Astrocyte (in vitro differentiated cells and primary cell): ENCODE data around the gene ADAM23. TPM values are rescaled to one million over a fixed set of nuclear protein-coding genes. Genes with fewer than 3 reads are reported as not detected.

Source experiments
- DNase-seq: peaks from one replicate; pipeline ENCODE4 v3.0.0-alpha.2; 2010; ENCODE audit warnings: low read depth
- FAIRE-seq: peaks from 2 replicates; lab custom pipeline; 2011; peaks lifted over from hg19 to GRCh38; lab: Jason Lieb, UNC
- H2AFZ ChIP-seq: 2 replicates; pipeline ENCODE4 v1.6.0; 2012; ENCODE audit warnings: low read depth, low read length, inconsistent platforms
- H3K27ac ChIP-seq: 2 replicates; pipeline ENCODE4 v1.5.1; 2011; ENCODE audit warnings: low read depth, low read length, inconsistent platforms
- H3K27me3 ChIP-seq: 2 replicates; pipeline ENCODE4 v1.6.0; 2011; ENCODE audit warnings: low read length, inconsistent platforms; ENCODE audit not compliant: insufficient read depth
- H3K36me3 ChIP-seq: 2 replicates; pipeline ENCODE4 v1.5.1; 2011; ENCODE audit warnings: low read length, inconsistent platforms; ENCODE audit not compliant: insufficient read depth
- H3K4me1 ChIP-seq: 2 replicates; pipeline ENCODE4 v1.5.1; 2011; ENCODE audit warnings: low read length, inconsistent platforms; ENCODE audit not compliant: insufficient read depth
- H3K4me2 ChIP-seq: 2 replicates; pipeline ENCODE4 v1.6.0; 2012; ENCODE audit warnings: low read length, inconsistent platforms
- H3K4me3 ChIP-seq: 2 replicates; pipeline ENCODE4 v1.5.1; 2011; ENCODE audit warnings: low read depth, mild to moderate bottlenecking, low read length, inconsistent platforms; ENCODE audit not compliant: insufficient read depth
- H3K79me2 ChIP-seq: 2 replicates; pipeline ENCODE4 v1.6.0; 2012; ENCODE audit warnings: mild to moderate bottlenecking, low read length, inconsistent platforms; ENCODE audit not compliant: insufficient read depth
- H3K9ac ChIP-seq: 2 replicates; pipeline ENCODE4 v1.6.0; 2012; ENCODE audit warnings: mild to moderate bottlenecking, low read length, inconsistent platforms
- H3K9me3 ChIP-seq: 2 replicates; pipeline ENCODE4 v1.5.1; 2012; ENCODE audit warnings: low read depth, mild to moderate bottlenecking, low read length, inconsistent platforms; ENCODE audit not compliant: insufficient read depth
- H4K20me1 ChIP-seq: 2 replicates; pipeline ENCODE4 v1.6.0; 2012; ENCODE audit warnings: low read length, inconsistent platforms; ENCODE audit not compliant: insufficient read depth
- H3K27ac Mint-ChIP-seq: one replicate; pipeline ENCODE4 v1.8.0; 2021; ENCODE audit warnings: mild to moderate bottlenecking, mixed read lengths; ENCODE audit not compliant: unreplicated experiment
- H3K27me3 Mint-ChIP-seq: one replicate; pipeline ENCODE4 v1.8.0; 2021; ENCODE audit warnings: low read depth, mixed read lengths; ENCODE audit not compliant: unreplicated experiment
- H3K36me3 Mint-ChIP-seq: one replicate; pipeline ENCODE4 v1.8.0; 2021; ENCODE audit warnings: low read depth, mixed read lengths; ENCODE audit not compliant: unreplicated experiment
- H3K4me1 Mint-ChIP-seq: one replicate; pipeline ENCODE4 v1.8.0; 2021; ENCODE audit warnings: low read depth, mixed read lengths; ENCODE audit not compliant: unreplicated experiment
- H3K4me3 Mint-ChIP-seq: one replicate; pipeline ENCODE4 v1.8.0; 2021; ENCODE audit warnings: mild to moderate bottlenecking, moderate library complexity, mixed read lengths; ENCODE audit not compliant: unreplicated experiment
- H3K9me3 Mint-ChIP-seq: one replicate; pipeline ENCODE4 v1.8.0; 2021; ENCODE audit warnings: mild to moderate bottlenecking, mixed read lengths; ENCODE audit not compliant: unreplicated experiment
- CTCF ChIP-seq: IDR thresholded peaks from 2 replicates; pipeline ENCODE4 v1.5.1; 2011; ENCODE audit warnings: low read depth, mild to moderate bottlenecking, inconsistent platforms, low read length, moderate library complexity; ENCODE audit not compliant: insufficient read depth
- EZH2 ChIP-seq: IDR thresholded peaks from 2 replicates; pipeline ENCODE4 v1.6.1; 2012; ENCODE audit warnings: mild to moderate bottlenecking, low read length, inconsistent platforms; ENCODE audit not compliant: insufficient read depth
- total RNA-seq: library from RNA; stranded (reverse); gene quantifications from 2 replicates; pipeline ENCODE4 v1.2.1, GENCODE V29; 2021

Gene ADAM23
- total RNA-seq, 1 donor from 2014 or later = 13.9 TPM

GRCh38 chr2:206452750-206453149 lies 9.4 kb downstream of the ADAM23 start:
- no peak for FAIRE-seq

GRCh38 chr2:206456078-206456754 lies 12.9 kb downstream of the ADAM23 start:
- H2AFZ ChIP-seq = no peak overlapping the region
- H3K36me3 Mint-ChIP-seq = peaks cover 7% of the 10 kb centered on the region
- no peaks in the 10 kb centered on the region for H3K9me3 Mint-ChIP-seq
- no peaks in the 10 kb centered on the region for H3K27me3 ChIP-seq
- FAIRE-seq = no peak
- DNase-seq = no peak
- no peaks in the 10 kb centered on the region for H3K36me3 ChIP-seq
- no peak overlapping the region for H3K27ac ChIP-seq
- H3K4me3 ChIP-seq = no peak overlapping the region
- H3K27ac Mint-ChIP-seq = no peak overlapping the region
- H3K79me2 ChIP-seq = no peaks in the 10 kb centered on the region
- H4K20me1 ChIP-seq = no peaks in the 10 kb centered on the region
- H3K9me3 ChIP-seq = no peaks in the 10 kb centered on the region
- no peak overlapping the region for H3K4me3 Mint-ChIP-seq
- no peak for TF ChIP-seq CTCF
- TF ChIP-seq EZH2 = no peak
- H3K9ac ChIP-seq = no peak overlapping the region
- H3K4me1 Mint-ChIP-seq = peaks cover 4% of the 10 kb centered on the region
- H3K4me1 ChIP-seq = no peaks in the 10 kb centered on the region
- H3K27me3 Mint-ChIP-seq = no peaks in the 10 kb centered on the region
- no peak overlapping the region for H3K4me2 ChIP-seq

More at GRCh38 chr2:206452750-206453149, 9.4 kb downstream of the ADAM23 start:
- no peak overlapping the region for H3K27ac ChIP-seq
- H3K9me3 ChIP-seq = no peaks in the 10 kb centered on the region
- H3K4me1 Mint-ChIP-seq = peaks cover 4% of the 10 kb centered on the region
- no peaks in the 10 kb centered on the region for H3K4me1 ChIP-seq
- no peaks in the 10 kb centered on the region for H3K9me3 Mint-ChIP-seq
- no peak overlapping the region for H3K9ac ChIP-seq
- H3K4me3 Mint-ChIP-seq = no peak overlapping the region
- H2AFZ ChIP-seq = no peak overlapping the region
- H3K27me3 Mint-ChIP-seq = no peaks in the 10 kb centered on the region
- no peak overlapping the region for H3K4me3 ChIP-seq
- no peaks in the 10 kb centered on the region for H3K79me2 ChIP-seq
- no peaks in the 10 kb centered on the region for H3K27me3 ChIP-seq
- TF ChIP-seq CTCF = no peak
- no peak for TF ChIP-seq EZH2
- no peak for DNase-seq
- H3K27ac Mint-ChIP-seq = no peak overlapping the region
- H3K4me2 ChIP-seq = no peak overlapping the region
- H3K36me3 Mint-ChIP-seq = peaks cover 7% of the 10 kb centered on the region
- no peaks in the 10 kb centered on the region for H3K36me3 ChIP-seq
- H4K20me1 ChIP-seq = no peaks in the 10 kb centered on the region

GRCh38 chr2:206457188-206457634 lies 13.9 kb downstream of the ADAM23 start:
- no peaks in the 10 kb centered on the region for H3K36me3 ChIP-seq
- H3K4me1 ChIP-seq = no peaks in the 10 kb centered on the region
- no peak overlapping the region for H2AFZ ChIP-seq
- H3K9me3 ChIP-seq = no peaks in the 10 kb centered on the region
- H3K4me3 ChIP-seq = no peak overlapping the region
- H4K20me1 ChIP-seq = no peaks in the 10 kb centered on the region
- no peaks in the 10 kb centered on the region for H3K9me3 Mint-ChIP-seq
- H3K4me2 ChIP-seq = no peak overlapping the region
- FAIRE-seq (no peak), DNase-seq (peak; percentile 36)
- H3K9ac ChIP-seq = no peak overlapping the region
- no peaks in the 10 kb centered on the region for H3K27me3 ChIP-seq
- TF ChIP-seq CTCF (no peak), EZH2 (no peak)
- no peaks in the 10 kb centered on the region for H3K27me3 Mint-ChIP-seq
- no peaks in the 10 kb centered on the region for H3K79me2 ChIP-seq
- peaks cover 4% of the 10 kb centered on the region for H3K4me1 Mint-ChIP-seq
- H3K4me3 Mint-ChIP-seq = no peak overlapping the region
- H3K36me3 Mint-ChIP-seq = peaks cover 7% of the 10 kb centered on the region
- no peak overlapping the region for H3K27ac ChIP-seq
- no peak overlapping the region for H3K27ac Mint-ChIP-seq
